ENCODE results near the gene ST8SIA6.

DNA sequence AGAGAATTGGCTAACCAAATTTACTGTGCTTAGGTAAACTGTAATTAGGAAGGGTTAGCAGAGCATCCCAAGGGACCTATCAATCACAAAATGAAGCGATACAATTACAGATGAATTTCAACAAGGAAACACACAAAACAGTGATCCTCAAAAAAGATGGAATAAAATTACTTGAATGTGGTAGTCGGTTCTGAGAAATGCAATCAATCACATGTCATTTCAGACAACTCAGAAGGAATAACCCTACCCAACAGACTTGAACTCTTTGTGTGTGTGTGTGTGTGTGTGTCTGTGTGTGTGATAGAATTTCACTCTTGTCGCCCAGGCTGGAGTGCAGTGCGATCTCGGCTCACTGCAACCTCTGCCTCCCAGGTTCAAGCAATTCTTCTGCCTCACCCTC, 43.5 kb downstream of the ST8SIA6 start:
- TF ChIP-seq ZNF248 (tag by site-specific recombination; IDR thresholded peaks at IDR 0.05) (no peak), ZNF175 (tag by site-specific recombination; IDR thresholded peaks at IDR 0.05) (no peak), CTCF (tag by site-specific recombination; IDR thresholded peaks at IDR 0.05) (no peak), ZNF274 (IDR thresholded peaks at IDR 0.05; ENCODE audit: low read length) (no peak), ZNF274 (tag by site-specific recombination; IDR thresholded peaks at IDR 0.05; ENCODE audit: borderline replicate concordance) (no peak), ZNF280D (tag by site-specific recombination; IDR thresholded peaks at IDR 0.05) (no peak), MYNN (tag by site-specific recombination; IDR thresholded peaks at IDR 0.05; ENCODE audit: borderline replicate concordance) (no peak), ZNF629 (tag by site-specific recombination; IDR thresholded peaks at IDR 0.05) (no peak), ZNF114 (tag by site-specific recombination; IDR thresholded peaks at IDR 0.05) (no peak)

All from HEK293 (cell line).